Activated T-helper 9 cell treated with anti-CD3 and anti-CD28 coated beads, Interleukin-2, amount 50 U/mL, for 16 hours (primary cell): ENCODE data around the gene SNX15.
"Not testable (repeated sequence)": the region's sequence is repeated elsewhere in the genome, so short reads cannot be mapped to it uniquely, and the experiment has no call there.

Experiments
- DNase-seq: peaks from one replicate; pipeline ENCODE4 v3.0.0-alpha.2; 2020; ENCODE audit warnings: low read depth

Gene SNX15, protein sequence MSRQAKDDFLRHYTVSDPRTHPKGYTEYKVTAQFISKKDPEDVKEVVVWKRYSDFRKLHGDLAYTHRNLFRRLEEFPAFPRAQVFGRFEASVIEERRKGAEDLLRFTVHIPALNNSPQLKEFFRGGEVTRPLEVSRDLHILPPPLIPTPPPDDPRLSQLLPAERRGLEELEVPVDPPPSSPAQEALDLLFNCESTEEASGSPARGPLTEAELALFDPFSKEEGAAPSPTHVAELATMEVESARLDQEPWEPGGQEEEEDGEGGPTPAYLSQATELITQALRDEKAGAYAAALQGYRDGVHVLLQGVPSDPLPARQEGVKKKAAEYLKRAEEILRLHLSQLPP

DNA sequence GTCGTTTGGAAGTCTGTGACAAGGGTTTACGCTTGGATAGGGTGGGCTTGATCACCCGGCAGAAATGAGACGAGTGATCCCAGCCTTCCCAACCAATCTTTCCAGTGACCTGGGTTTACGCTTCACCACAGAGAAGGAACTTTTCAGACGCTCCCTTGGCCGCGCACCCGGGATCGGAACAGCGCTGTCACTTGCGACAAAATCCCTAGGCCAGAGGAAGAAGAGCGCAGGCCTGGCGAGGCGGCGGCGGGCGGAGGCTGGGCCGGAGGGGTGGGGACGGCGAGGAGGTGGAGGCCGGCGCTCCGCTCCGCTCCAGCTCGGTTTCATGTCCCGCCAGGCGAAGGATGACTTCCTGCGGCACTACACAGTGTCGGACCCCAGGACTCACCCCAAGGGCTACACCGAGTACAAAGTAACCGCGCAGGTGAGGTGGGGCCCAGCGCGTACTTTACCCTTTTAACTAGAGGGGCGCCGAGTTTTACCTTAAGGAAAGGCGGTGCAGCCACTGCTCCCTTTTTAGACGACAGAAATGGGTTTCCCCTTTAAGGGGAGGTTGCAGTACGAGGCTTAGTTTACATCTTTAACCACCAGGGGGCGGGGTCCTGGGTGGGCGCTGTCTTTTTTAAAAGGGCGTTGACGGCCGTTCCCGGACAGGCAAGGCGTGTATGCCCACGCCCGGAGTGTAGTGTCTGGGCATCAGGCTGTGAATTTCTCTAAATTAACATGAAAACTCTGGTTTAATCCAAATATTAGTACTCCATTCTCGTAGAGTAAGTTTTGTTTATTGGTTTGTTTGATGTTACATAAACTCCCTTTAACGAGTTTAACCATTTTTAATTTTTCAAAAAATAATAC, at the start of gene SNX15:
SNX15 (plus strand) TSS at position 227 of the 855 bp plus-strand sequence; CDS start at position 326, 99 bp downstream.
- peak; percentile 84 for DNase-seq

DNA sequence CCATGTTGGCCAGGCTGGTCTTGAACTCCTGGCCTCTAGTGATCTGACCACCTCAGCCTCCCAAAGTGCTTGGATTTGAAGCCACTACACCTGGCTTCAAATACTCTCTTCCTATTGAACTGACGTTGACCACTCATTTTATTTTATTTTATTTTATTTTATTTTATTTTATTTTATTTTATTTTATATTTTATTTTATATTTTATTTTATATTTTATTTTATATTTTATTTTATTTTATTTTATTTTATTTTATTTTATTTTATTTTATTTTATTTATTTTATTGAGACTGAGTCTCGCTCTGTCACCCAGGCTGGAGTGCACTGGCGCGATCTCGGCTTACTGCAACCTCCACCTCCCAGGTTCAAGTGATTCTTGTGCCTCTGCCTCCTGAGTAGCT, 43.9 kb upstream of the SNX15 start:
- not testable (repeated sequence) for DNase-seq

DNA sequence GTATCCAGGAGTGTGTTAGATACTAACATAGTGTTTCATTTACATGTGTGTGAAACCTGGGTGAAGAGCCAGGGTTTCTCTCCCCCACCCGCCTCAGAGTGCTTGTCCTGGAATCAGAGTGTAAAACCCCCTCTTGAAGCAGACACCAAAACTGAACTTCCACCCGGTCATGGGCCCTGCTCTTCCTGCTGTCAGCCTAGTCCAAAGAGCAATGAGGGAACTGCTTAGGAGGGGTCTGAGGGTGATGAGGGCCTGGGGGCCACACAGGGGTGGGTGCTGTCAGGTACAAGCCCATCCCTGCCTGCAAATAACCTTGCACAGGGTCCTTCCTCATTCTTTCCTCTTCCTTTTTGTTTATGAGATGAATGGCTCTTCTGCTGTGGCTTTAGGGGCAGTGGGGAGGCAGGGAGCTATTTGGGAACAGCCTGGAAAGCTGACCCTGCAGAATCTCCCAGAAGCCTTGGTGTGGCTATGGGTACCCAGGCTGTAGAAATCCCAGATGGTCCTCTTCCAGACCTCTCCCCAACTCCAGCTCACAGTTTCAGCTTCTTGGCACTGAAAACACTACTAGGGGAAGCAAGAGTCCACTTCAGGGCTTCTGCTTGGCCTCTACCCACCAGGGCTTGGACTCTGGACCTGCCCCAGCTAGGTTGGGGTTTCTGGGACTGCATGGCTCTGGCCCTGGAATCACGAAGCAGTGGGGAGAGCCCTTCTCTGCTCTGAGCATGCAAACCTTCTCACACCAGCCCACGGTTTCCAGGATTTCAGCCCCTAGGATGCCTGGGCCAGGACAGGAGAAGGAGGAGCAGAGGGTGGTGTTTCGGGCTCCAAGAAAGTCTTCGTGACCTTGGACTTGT, 39.0 kb upstream of the SNX15 start:
- no peak for DNase-seq

GRCh38 chr11:64989416-64989815, 37.8 kb upstream of the SNX15 start:
- no peak for DNase-seq

GRCh38 chr11:64990222-64990923, 36.9 kb upstream of the SNX15 start:
- no peak for DNase-seq

DNA sequence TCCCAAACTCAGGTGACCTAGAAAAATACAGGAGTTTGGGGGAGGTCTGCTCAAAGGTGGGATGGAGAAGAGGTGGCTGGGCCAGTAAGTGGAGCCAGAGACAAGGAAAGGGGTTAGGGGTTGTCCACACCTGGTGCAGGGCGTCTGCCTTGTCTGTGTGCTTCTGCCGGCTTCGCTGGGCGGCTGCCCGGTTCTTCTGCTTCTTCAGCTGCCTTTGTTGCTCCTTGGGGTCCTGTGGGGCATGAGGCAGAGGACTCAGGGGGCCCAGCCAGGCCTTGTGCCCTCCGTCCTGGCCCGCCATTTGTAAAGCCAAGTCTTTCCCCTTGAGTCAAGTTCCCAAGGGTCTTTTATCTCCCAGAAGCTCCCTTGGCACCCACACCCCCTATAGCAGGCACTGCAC, 32.9 kb upstream of the SNX15 start:
- no peak for DNase-seq

DNA sequence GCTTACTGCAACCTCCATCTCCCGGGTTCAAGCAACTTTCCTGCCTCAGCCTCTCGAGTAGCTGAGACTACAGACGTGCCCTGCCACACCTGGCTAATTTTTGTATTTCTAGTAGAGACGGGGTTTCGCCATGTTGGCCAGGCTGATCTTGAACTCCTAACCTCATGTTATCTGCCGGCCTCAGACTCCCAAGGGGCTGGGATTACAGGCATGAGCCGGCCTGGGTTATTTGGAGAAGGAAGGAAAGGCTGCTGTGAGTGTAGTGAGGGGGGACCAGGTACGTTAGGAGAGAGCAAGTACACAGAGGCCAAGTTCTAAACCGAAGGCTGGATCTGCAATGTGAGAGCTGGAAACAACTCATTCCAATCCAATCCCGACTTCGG, 30.9 kb upstream of the SNX15 start:
- DNase-seq, result no peak

DNA sequence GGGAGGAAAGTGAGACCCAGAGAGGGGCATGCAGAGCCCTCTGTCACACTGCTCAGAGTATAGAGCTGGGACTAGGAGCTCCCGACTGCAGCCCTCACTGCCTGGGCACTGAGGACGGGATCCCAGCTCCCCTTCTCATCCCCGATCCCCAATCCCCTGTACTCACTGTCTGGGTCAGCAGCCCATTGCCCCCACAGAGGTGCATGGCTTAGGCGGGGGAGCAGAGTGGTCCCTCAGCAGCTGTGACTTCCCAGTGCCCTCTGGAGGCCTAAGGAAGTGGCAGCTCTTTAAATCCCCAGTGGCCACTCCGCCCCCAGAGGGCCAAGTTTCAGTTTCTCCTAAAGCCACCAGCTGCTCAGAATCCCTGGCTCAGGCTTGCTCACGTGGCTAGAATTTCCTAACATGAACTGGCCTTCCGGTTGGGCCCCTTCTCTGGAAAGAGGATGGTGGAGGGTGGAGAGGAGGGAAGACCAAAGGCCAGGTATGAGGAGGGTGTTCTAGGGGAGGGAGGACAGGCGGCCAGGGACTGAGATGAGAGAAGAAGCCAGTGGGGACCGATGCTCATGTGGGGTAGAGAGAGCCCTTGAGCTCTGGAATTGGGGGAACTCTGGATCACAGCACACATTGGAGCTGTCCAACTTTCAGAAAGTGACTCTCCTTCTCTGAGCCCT, 30.4 kb upstream of the SNX15 start, which contains the start of gene BATF2:
BATF2 (minus strand) TSS at position 262 of the 671 bp plus-strand sequence; CDS start at position 205, 57 bp downstream.
- DNase-seq, result no peak

DNA sequence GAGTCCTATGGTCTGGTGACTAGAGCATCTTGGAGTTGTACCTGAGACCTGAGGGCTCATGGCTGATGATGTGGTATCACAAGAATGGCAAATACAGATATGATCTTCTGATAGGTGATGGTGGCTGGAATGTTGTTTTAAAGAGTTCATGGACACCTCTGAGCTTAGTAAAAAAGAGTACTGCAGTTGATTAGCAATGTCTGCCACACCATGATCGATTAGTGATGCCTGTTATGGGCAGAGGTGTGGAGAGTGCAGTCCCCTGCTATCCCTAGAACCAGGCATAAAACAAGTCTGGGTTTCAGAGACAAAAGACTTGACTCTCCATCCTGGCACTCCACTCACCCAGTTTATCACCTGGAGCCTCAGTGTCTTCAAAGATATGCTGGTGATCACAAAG, 29.1 kb upstream of the SNX15 start:
- no peak for DNase-seq

- no peak for DNase-seq
Measured at GRCh38 chr11:64998690-64999431, 28.4 kb upstream of the SNX15 start.

DNA sequence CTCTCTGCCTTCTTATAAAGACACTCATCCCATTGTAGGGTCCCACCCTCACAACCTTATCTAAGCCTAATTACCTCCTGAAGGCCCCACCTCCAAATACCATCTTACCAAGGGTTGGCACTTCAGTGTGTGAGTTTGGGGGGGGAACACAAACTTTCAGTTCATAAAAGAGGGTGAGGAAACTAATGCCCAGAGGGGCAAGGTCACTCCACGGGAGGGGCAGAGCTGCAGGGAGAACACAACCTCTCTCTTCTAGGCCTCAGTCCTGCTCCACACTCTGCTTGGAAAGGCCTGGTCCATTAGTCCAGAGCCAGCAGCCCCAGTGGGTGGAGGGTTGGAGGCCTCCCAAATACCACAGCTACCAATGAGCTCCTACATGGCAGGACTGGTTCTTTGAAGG, 27.8 kb upstream of the SNX15 start:
- DNase-seq, result no peak

GRCh38 chr11:65002706-65003105, 24.5 kb upstream of the SNX15 start:
- DNase-seq, result no peak

DNA sequence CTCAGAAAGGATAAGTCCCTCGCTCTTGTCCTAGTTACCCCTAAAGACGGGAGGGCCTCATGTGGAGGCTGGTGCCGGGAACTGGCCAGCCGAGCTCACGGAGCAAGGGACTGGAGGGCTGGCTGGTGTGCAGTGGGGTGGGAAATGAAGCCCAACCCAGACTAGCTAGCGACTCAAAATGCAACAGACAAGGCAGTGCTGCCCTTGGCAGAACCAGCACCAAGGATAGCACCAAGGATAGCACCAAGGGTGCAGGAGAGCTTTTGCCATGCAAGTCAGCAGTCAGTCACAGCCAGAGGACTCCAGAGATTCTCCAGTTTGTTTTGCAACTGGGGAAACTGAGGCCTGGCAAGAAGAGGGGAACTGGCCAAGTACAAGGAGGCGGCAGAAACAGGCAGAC, 24.0 kb upstream of the SNX15 start:
- DNase-seq, result no peak

DNA sequence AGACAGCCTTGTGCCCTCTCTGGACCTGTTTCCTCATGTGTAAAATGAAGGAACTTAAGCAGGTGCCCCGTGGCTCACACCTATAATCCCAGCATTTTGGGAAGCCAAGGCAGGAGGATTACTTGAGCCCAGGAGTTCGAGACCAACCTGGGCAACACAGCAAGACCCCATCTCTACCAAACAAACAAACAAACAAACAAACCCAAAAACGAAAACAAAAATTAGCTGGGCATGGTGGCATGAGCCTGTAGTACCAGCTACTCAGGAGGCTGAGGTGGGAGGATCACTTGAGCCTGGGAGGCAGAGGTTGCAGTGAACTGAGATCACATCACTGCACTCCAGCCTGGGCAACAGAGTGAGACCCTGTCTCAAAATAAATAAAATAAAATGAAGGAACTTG, 23.3 kb upstream of the SNX15 start:
- not testable (repeated sequence) for DNase-seq

DNA sequence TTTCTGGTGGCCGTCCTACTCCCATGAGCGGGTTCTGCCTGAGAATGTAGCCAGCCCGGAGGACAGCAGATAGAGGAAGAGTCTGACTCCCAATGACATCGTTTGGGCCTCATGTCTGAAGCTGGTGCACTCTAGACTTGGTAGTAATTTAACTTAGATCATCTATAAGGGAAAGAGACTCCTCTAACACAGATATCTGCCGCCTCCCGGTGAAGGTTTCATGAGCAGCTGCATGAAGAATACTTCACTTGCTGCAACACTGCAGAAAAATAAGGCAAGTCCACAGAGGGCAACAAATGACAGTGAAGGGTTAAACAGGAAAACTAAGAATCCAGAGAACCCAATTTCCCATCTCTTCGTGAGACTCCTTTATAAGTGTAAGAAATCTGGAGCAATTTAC, 19.2 kb upstream of the SNX15 start:
- DNase-seq, result no peak

GRCh38 chr11:65008873-65009272, 18.4 kb upstream of the SNX15 start:
- DNase-seq, result no peak

DNA sequence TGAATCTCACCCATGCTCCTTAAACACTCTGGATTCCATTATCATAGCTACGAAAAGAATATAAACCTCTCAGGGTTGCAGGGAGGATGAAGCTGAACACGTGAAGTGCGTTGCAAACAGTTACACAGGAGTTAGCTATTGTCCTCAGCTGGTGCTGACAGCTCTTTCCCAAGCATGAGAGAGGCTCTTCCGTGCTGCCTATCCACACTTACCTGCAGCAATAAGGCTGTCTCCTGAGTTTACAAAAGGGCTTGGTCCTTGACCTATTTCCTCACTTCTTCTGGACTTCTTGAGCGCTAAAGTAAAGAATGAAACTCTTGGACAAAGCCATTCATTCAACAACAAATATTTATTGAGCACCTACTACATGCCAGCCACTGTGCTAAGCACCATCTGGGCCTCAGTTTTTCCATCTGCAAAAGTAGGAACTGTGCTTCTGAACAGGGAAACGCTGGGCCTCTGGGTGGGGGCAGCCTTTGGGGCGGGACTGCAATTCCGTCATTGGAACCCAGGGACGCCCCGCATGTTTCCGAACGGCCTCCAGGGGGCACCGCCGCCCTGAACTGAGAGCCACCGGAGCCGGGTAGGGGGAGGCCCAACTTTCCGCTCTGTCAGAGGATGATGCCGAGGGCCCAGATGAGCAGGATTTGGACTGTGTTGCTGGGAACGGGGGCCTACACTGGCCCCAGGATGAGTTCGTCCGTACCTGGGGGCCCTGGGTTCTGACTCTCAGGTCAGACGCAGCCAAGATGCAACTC, 13.9 kb upstream of the SNX15 start:
- DNase-seq, result peak; percentile 86

DNA sequence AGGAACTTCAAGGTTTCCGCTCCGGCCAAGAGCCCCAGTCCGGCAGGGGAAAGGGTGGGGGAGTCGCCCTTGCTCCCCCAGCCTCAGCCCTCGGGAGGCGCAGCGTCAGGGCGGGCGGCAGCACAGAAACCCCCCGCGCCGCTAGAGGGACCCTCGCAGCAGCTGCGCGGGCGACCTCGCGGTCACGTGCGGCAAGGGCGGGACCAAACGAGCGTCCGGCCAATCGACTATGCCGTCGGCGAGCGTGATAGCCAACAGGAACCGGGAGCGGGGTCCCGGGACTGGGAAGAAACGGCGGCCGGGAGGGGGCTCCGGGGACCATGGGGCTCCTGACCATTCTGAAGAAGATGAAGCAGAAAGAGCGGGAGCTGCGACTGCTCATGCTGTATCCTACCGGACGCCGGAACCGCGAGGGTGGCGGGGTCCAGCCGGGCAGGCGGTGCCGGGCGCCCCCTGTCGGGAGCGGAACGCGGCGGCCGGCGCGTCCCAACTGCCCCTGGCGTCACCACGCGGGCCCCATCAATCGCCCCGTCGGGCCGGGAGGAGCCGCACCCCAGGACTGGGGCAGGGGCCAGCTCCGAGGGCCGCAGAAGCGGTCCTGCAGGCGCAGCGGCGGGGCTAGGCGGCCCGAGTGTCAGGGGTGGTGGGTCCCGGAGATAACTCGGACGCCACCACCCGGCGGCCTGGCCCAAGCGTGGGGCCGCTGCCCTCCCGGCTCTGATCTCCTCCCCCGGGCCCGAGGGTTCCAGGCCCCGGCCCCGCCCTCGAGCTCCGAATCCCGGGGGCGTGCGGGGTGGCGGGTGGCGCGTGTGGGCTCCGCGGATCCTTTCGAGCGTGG, 13.1 kb upstream of the SNX15 start, which contains the start of gene ARL2:
ARL2 (plus strand) TSS at position 273 of the 838 bp plus-strand sequence; CDS start at position 321, 48 bp downstream.
- DNase-seq, result peak; percentile 78
